RPMI8226 (cell line): ENCODE measurements around the gene GPR32.
A peak's percentile ranks its signal among the peaks of the same experiment; 100 is the strongest.
"Not testable (repeated sequence)": the region's sequence is repeated elsewhere in the genome, so short reads cannot be mapped to it uniquely, and the experiment has no call there.

Experiments
- DNase-seq: peaks from one replicate; pipeline ENCODE4 v3.0.0-alpha.2; 2015

GPR32 gene

GRCh38 chr19:50804420-50805272 is 34.4 kb downstream of the GPR32 start:
- peak; percentile 99 for DNase-seq

- no peak for DNase-seq
These were observed 38.6 kb downstream of the GPR32 start for GRCh38 chr19:50808856-50809255.

- DNase-seq: not testable (repeated sequence)
These were observed 41.5 kb downstream of the GPR32 start for GRCh38 chr19:50811622-50812238.

GRCh38 chr19:50812474-50812873 is 42.2 kb downstream of the GPR32 start:
- no peak for DNase-seq

- DNase-seq: no peak
These were observed 44.6 kb downstream of the GPR32 start for GRCh38 chr19:50814883-50815282.

GRCh38 chr19:50815439-50815838 is 45.2 kb downstream of the GPR32 start:
- DNase-seq: no peak

GRCh38 chr19:50817941-50818858 is 47.9 kb downstream of the GPR32 start:
- DNase-seq: peak; percentile 93

GRCh38 chr19:50818859-50819472 is 48.7 kb downstream of the GPR32 start:
- peak; percentile 88 for DNase-seq

- peak; percentile 83 for DNase-seq
These were observed 49.4 kb downstream of the GPR32 start for GRCh38 chr19:50819636-50820035.

GRCh38 chr19:50820086-50820485 is 49.8 kb downstream of the GPR32 start:
- DNase-seq: peak; percentile 56

- peak; percentile 84 for DNase-seq
These were observed 50.4 kb downstream of the GPR32 start for GRCh38 chr19:50820549-50821247.

GRCh38 chr19:50821248-50821612 is 51.0 kb downstream of the GPR32 start:
- no peak for DNase-seq
